ENCODE measurements around the gene TC2N.

GRCh38 chr14:91829511-91829910 lies 37.8 kb downstream of the TC2N start:
- TF ChIP-seq EZH2 (IDR thresholded peaks at IDR 0.05; ENCODE audit: low read depth, unreplicated experiment) (no peak), STAT1 (IDR thresholded peaks at IDR 0.05; ENCODE audit: unreplicated experiment) (no peak), CTCF (conservative IDR thresholded peaks at IDR 0.05; ENCODE audit: low read depth in 2 of 2) (no peak), ETS1 (IDR thresholded peaks at IDR 0.05) (no peak), CREB1 (CRISPR knock-in tag; IDR thresholded peaks at IDR 0.05; ENCODE audit: low read depth) (no peak), REST (IDR thresholded peaks at IDR 0.05; ENCODE audit: unreplicated experiment) (no peak), ZNF114 (CRISPR knock-in tag; IDR thresholded peaks at IDR 0.05) (no peak), JUNB (IDR thresholded peaks at IDR 0.05; ENCODE audit: unreplicated experiment) (no peak), EZH2phosphoT487 (IDR thresholded peaks at IDR 0.05; ENCODE audit: unreplicated experiment) (no peak)

All from GM23338 (cell line).